ENCODE results near the gene ZNF438.

GRCh38 chr10:30849231-30850035, 182.2 kb downstream of the ZNF438 start:
- TF ChIP-seq GATA2 (IDR thresholded peaks at IDR 0.05; ENCODE audit: low read depth, low read length) = no peak
- TF ChIP-seq GATA3 (IDR thresholded peaks at IDR 0.05; ENCODE audit: low read depth, low read length) = no peak

Measured in SH-SY5Y (cell line).